WTC11 (cell line): ENCODE data around the gene MRTFA. TPM values are rescaled to one million over a fixed set of nuclear protein-coding genes. Genes with fewer than 3 reads are reported as not detected.

ENCODE experiments used
- ATAC-seq: fragments of 200-7000 bp; cut with Tn5 transposase; 2 replicates; pipeline ENCODE4 v1.10.0; 2021; ENCODE audit warnings: mild to moderate bottlenecking, moderate library complexity
- CTCF ChIA-PET: fragments of 300-600 bp; sonication (Branson Sonifier 250); formaldehyde crosslinking; loops from one replicate; lab custom pipeline; 2021; ENCODE audit warnings: antibody characterized with exemption; lab: Charles Lee
- POLR2A ChIA-PET: fragments of 350-600 bp; sonication (Branson Sonifier 250); formaldehyde crosslinking; loops from one replicate; lab custom pipeline; 2021; ENCODE audit warnings: antibody characterized with exemption; lab: Charles Lee
- DNase-seq: peaks from one replicate; pipeline ENCODE4 v3.0.0; 2021; ENCODE audit warnings: low spot score
- H3K27ac Mint-ChIP-seq: 2 replicates; pipeline ENCODE4 v1.8.0; 2021; ENCODE audit warnings: mixed read lengths
- H3K27me3 Mint-ChIP-seq: 2 replicates; pipeline ENCODE4 v1.8.0; 2021; ENCODE audit warnings: low read depth, mild to moderate bottlenecking, moderate library complexity, mixed read lengths
- H3K36me3 Mint-ChIP-seq: 2 replicates; pipeline ENCODE4 v1.8.0; 2021; ENCODE audit warnings: mixed read lengths
- H3K4me1 Mint-ChIP-seq: 2 replicates; pipeline ENCODE4 v1.8.0; 2022; ENCODE audit warnings: mixed read lengths
- H3K4me3 Mint-ChIP-seq: 2 replicates; pipeline ENCODE4 v1.8.0; 2021; ENCODE audit warnings: mild to moderate bottlenecking, moderate library complexity, mixed read lengths
- H3K9me3 Mint-ChIP-seq: 2 replicates; pipeline ENCODE4 v1.8.0; 2021; ENCODE audit warnings: mixed read lengths
- CBFB ChIP-seq: sonication (generic); formaldehyde crosslinking; IDR thresholded peaks from 2 replicates; pipeline ENCODE4 v1.8.1; 2022; ENCODE audit warnings: mild to moderate bottlenecking, low read depth, missing genetic modification reagents
- ELF4 ChIP-seq: sonication (generic); formaldehyde crosslinking; IDR thresholded peaks from 2 replicates; pipeline ENCODE4 v1.8.1; 2022; ENCODE audit warnings: low read depth, mild to moderate bottlenecking, moderate library complexity, missing genetic modification reagents
- FOXJ3 ChIP-seq: sonication (generic); formaldehyde crosslinking; IDR thresholded peaks from 2 replicates; pipeline ENCODE4 v1.9.0; 2021; ENCODE audit warnings: missing genetic modification reagents, mild to moderate bottlenecking, borderline replicate concordance
- HMGA2 ChIP-seq: fragments of 250-450 bp; sonication (Bioruptor Pico); IDR thresholded peaks from 2 replicates; pipeline ENCODE4 v1.4.0; 2021; ENCODE audit warnings: mild to moderate bottlenecking, moderate library complexity
- JUN ChIP-seq: sonication (generic); formaldehyde crosslinking; IDR thresholded peaks from 2 replicates; pipeline ENCODE4 v1.8.0; 2023; ENCODE audit warnings: mild to moderate bottlenecking, missing genetic modification reagents
- MXD4 ChIP-seq: fragments of 250-450 bp; sonication (Bioruptor Pico); IDR thresholded peaks from 2 replicates; pipeline ENCODE4 v1.8.0; 2021; ENCODE audit warnings: mild to moderate bottlenecking, moderate library complexity, borderline replicate concordance
- NFE2L1 ChIP-seq: sonication (generic); formaldehyde crosslinking; IDR thresholded peaks from 2 replicates; pipeline ENCODE4 v1.8.1; 2023; ENCODE audit warnings: missing genetic modification reagents
- OVOL2 ChIP-seq: fragments of 250-450 bp; sonication (Bioruptor Pico); IDR thresholded peaks from 2 replicates; pipeline ENCODE4 v1.9.0; 2021; ENCODE audit warnings: mild to moderate bottlenecking, borderline replicate concordance
- STAT6 ChIP-seq: sonication (generic); formaldehyde crosslinking; conservative IDR thresholded peaks from 2 replicates; pipeline ENCODE4 v1.8.1; 2023; ENCODE audit warnings: mild to moderate bottlenecking, low read depth, missing genetic modification reagents, moderate library complexity
- ZBTB43 ChIP-seq: sonication (generic); formaldehyde crosslinking; IDR thresholded peaks from 2 replicates; pipeline ENCODE4 v1.8.1; 2023; ENCODE audit warnings: mild to moderate bottlenecking, missing genetic modification reagents
- ZNF121 ChIP-seq: sonication (generic); formaldehyde crosslinking; IDR thresholded peaks from 2 replicates; pipeline ENCODE4 v1.8.0; 2023; ENCODE audit warnings: missing genetic modification reagents
- ZNF219 ChIP-seq: sonication (generic); formaldehyde crosslinking; IDR thresholded peaks from 2 replicates; pipeline ENCODE4 v1.8.0; 2023; ENCODE audit warnings: missing genetic modification reagents, mild to moderate bottlenecking, borderline replicate concordance
- ZNF281 ChIP-seq: sonication (generic); formaldehyde crosslinking; IDR thresholded peaks from 2 replicates; pipeline ENCODE4 v1.8.0; 2023; ENCODE audit warnings: mild to moderate bottlenecking, missing genetic modification reagents
- ZNF396 ChIP-seq: fragments of 250-450 bp; sonication (Bioruptor Pico); IDR thresholded peaks from 2 replicates; pipeline ENCODE4 v1.8.0; 2021; ENCODE audit warnings: mild to moderate bottlenecking, moderate library complexity, borderline replicate concordance
- ZNF425 ChIP-seq: fragments of 250-450 bp; sonication (Bioruptor Pico); conservative IDR thresholded peaks from 2 replicates; pipeline ENCODE4 v1.9.0; 2021; ENCODE audit warnings: mild to moderate bottlenecking
- total RNA-seq: library from RNA; stranded (reverse); gene quantifications from 3 replicates; pipeline ENCODE4 v1.2.3, GENCODE V29; 2021
- TF ChIP-seq, protein P1 (sequence below): sonication (generic); formaldehyde crosslinking; IDR thresholded peaks from 2 replicates; pipeline ENCODE4 v1.8.1; 2023; ENCODE audit warnings: mild to moderate bottlenecking, missing genetic modification reagents, borderline replicate concordance
- TF ChIP-seq, protein P2 (sequence below): fragments of 200-600 bp; IDR thresholded peaks from 2 replicates; pipeline ENCODE4 v1.8.0; 2022; ENCODE audit warnings: antibody characterized with exemption
- TF ChIP-seq, protein P3 (sequence below): sonication (generic); formaldehyde crosslinking; IDR thresholded peaks from 2 replicates; pipeline ENCODE4 v1.8.0; 2022; ENCODE audit warnings: missing genetic modification reagents

The MRTFA gene
- total RNA-seq, 1 experiment from 2014 or later, result 48.4 TPM

GRCh38 chr22:40521046-40521445, 115.5 kb downstream of the MRTFA start (continued):
- TF ChIP-seq, protein P1, sequence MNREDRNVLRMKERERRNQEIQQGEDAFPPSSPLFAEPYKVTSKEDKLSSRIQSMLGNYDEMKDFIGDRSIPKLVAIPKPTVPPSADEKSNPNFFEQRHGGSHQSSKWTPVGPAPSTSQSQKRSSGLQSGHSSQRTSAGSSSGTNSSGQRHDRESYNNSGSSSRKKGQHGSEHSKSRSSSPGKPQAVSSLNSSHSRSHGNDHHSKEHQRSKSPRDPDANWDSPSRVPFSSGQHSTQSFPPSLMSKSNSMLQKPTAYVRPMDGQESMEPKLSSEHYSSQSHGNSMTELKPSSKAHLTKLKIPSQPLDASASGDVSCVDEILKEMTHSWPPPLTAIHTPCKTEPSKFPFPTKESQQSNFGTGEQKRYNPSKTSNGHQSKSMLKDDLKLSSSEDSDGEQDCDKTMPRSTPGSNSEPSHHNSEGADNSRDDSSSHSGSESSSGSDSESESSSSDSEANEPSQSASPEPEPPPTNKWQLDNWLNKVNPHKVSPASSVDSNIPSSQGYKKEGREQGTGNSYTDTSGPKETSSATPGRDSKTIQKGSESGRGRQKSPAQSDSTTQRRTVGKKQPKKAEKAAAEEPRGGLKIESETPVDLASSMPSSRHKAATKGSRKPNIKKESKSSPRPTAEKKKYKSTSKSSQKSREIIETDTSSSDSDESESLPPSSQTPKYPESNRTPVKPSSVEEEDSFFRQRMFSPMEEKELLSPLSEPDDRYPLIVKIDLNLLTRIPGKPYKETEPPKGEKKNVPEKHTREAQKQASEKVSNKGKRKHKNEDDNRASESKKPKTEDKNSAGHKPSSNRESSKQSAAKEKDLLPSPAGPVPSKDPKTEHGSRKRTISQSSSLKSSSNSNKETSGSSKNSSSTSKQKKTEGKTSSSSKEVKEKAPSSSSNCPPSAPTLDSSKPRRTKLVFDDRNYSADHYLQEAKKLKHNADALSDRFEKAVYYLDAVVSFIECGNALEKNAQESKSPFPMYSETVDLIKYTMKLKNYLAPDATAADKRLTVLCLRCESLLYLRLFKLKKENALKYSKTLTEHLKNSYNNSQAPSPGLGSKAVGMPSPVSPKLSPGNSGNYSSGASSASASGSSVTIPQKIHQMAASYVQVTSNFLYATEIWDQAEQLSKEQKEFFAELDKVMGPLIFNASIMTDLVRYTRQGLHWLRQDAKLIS (CRISPR knock-in tag), result no peak
- TF ChIP-seq NFE2L1 (CRISPR knock-in tag) (no peak), STAT6 (CRISPR knock-in tag) (no peak), ZNF281 (CRISPR knock-in tag) (no peak), ZNF396 (CRISPR knock-in tag) (no peak), CBFB (CRISPR knock-in tag) (no peak), OVOL2 (CRISPR knock-in tag) (no peak), FOXJ3 (CRISPR knock-in tag) (no peak), ZNF121 (no peak), HMGA2 (CRISPR knock-in tag) (no peak)
- TF ChIP-seq, protein P2, sequence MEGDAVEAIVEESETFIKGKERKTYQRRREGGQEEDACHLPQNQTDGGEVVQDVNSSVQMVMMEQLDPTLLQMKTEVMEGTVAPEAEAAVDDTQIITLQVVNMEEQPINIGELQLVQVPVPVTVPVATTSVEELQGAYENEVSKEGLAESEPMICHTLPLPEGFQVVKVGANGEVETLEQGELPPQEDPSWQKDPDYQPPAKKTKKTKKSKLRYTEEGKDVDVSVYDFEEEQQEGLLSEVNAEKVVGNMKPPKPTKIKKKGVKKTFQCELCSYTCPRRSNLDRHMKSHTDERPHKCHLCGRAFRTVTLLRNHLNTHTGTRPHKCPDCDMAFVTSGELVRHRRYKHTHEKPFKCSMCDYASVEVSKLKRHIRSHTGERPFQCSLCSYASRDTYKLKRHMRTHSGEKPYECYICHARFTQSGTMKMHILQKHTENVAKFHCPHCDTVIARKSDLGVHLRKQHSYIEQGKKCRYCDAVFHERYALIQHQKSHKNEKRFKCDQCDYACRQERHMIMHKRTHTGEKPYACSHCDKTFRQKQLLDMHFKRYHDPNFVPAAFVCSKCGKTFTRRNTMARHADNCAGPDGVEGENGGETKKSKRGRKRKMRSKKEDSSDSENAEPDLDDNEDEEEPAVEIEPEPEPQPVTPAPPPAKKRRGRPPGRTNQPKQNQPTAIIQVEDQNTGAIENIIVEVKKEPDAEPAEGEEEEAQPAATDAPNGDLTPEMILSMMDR, result no peak

GRCh38 chr22:40520562-40520961, 116.0 kb downstream of the MRTFA start:
- no peak for ATAC-seq
- Mint-ChIP-seq H3K4me1 (peaks cover 19% of the 10 kb centered on the region), H3K4me3 (no peak overlapping the region), H3K27me3 (no peaks in the 10 kb centered on the region), H3K27ac (no peak overlapping the region), H3K36me3 (no peaks in the 10 kb centered on the region; the same call in 1 of the 2 replicates), H3K9me3 (0 out of 2 replicates have a peak, but pooled peaks cover 3% of the 10 kb centered on the region)
- ChIA-PET POLR2A (interaction anchor here (0.9 kb wide), 1 partner anchor 150 kb away, joined by 3 read pairs; the partner anchor contains the start of gene SGSM3), CTCF (no interaction called here)
- no peak for DNase-seq
- TF ChIP-seq MXD4 (CRISPR knock-in tag) (no peak), JUN (CRISPR knock-in tag) (no peak), ZNF219 (CRISPR knock-in tag) (no peak), ZNF396 (CRISPR knock-in tag) (no peak), ELF4 (no peak), ZBTB43 (no peak), ZNF425 (CRISPR knock-in tag) (no peak)
- TF ChIP-seq, protein P3, sequence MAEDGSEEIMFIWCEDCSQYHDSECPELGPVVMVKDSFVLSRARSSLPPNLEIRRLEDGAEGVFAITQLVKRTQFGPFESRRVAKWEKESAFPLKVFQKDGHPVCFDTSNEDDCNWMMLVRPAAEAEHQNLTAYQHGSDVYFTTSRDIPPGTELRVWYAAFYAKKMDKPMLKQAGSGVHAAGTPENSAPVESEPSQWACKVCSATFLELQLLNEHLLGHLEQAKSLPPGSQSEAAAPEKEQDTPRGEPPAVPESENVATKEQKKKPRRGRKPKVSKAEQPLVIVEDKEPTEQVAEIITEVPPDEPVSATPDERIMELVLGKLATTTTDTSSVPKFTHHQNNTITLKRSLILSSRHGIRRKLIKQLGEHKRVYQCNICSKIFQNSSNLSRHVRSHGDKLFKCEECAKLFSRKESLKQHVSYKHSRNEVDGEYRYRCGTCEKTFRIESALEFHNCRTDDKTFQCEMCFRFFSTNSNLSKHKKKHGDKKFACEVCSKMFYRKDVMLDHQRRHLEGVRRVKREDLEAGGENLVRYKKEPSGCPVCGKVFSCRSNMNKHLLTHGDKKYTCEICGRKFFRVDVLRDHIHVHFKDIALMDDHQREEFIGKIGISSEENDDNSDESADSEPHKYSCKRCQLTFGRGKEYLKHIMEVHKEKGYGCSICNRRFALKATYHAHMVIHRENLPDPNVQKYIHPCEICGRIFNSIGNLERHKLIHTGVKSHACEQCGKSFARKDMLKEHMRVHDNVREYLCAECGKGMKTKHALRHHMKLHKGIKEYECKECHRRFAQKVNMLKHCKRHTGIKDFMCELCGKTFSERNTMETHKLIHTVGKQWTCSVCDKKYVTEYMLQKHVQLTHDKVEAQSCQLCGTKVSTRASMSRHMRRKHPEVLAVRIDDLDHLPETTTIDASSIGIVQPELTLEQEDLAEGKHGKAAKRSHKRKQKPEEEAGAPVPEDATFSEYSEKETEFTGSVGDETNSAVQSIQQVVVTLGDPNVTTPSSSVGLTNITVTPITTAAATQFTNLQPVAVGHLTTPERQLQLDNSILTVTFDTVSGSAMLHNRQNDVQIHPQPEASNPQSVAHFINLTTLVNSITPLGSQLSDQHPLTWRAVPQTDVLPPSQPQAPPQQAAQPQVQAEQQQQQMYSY (CRISPR knock-in tag), result no peak
